Panc1 (cell line): ENCODE results near the gene MBTPS1. TPM values are rescaled to one million over a fixed set of nuclear protein-coding genes. Genes with fewer than 3 reads are reported as not detected.

ENCODE experiments used
- ATAC-seq: fragments of 200-7000 bp; cut with Tn5 transposase; 2 replicates; pipeline ENCODE4 v1.9.1; 2020; ENCODE audit warnings: mild to moderate bottlenecking, moderate library complexity
- BruUV-seq: library from RNA; stranded (reverse); fragments of 400-500 nt; replicated peaks from 2 replicates; lab custom pipeline; 2021; lab: Mats Ljungman, UMichigan
- CTCF ChIA-PET: fragments of 300-600 bp; sonication (Branson Sonifier 250); formaldehyde crosslinking; loops from one replicate; lab custom pipeline; 2022; ENCODE audit warnings: antibody characterized with exemption; lab: Charles Lee
- POLR2A ChIA-PET: fragments of 300-600 bp; sonication (Branson Sonifier 250); formaldehyde crosslinking; loops from one replicate; lab custom pipeline; 2022; ENCODE audit warnings: antibody characterized with exemption; lab: Charles Lee
- DNase-seq: peaks from one replicate; pipeline ENCODE4 v3.0.0-alpha.2; 2010; ENCODE audit warnings: low read depth, low spot score
- H3K27ac ChIP-seq: 2 replicates; pipeline ENCODE4 v1.5.1; 2011; ENCODE audit warnings: mild to moderate bottlenecking, low read length, inconsistent platforms
- H3K27me3 ChIP-seq: fragments of 200-500 bp; sonication (Bioruptor generic); 2 replicates; pipeline ENCODE4 v1.6.0; 2014; ENCODE audit warnings: low read length, inconsistent platforms; ENCODE audit not compliant: control insufficient read depth, insufficient read depth
- H3K36me3 ChIP-seq: fragments of 200-500 bp; sonication (Bioruptor generic); 2 replicates; pipeline ENCODE4 v1.5.1; 2014; ENCODE audit warnings: inconsistent platforms, mild to moderate bottlenecking, low read length, moderate library complexity; ENCODE audit not compliant: control insufficient read depth, insufficient read depth
- H3K4me1 ChIP-seq: 2 replicates; pipeline ENCODE4 v1.5.1; 2011; ENCODE audit warnings: inconsistent platforms, mild to moderate bottlenecking, low read length, moderate library complexity; ENCODE audit not compliant: control insufficient read depth, insufficient read depth
- H3K4me3 ChIP-seq, 2 experiments: 2 replicates each; pipeline ENCODE4 v1.5.1; 2011 to 2012; ENCODE audit warnings: low read depth in 2 of 2, low read length in 2 of 2, mild to moderate bottlenecking in 2 of 2, inconsistent platforms in 1 of 2, moderate library complexity in 1 of 2
- H3K9me3 ChIP-seq: fragments of 200-500 bp; sonication (Bioruptor generic); 2 replicates; pipeline ENCODE4 v1.5.1; 2014; ENCODE audit warnings: low read depth, mild to moderate bottlenecking, inconsistent platforms, low read length, moderate library complexity; ENCODE audit not compliant: control insufficient read depth, insufficient read depth
- POLR2AphosphoS5 ChIP-seq: IDR thresholded peaks from 2 replicates; pipeline ENCODE4 v1.6.1; 2012; ENCODE audit warnings: mild to moderate bottlenecking, low read depth, low read length, moderate library complexity
- REST ChIP-seq, 2 experiments: IDR thresholded peaks; 2 replicates each; pipeline ENCODE4 v1.6.1; 2011 to 2012; ENCODE audit warnings: low read depth in 2 of 2, control low read depth in 1 of 2, low read length in 1 of 2, mild to moderate bottlenecking in 1 of 2, moderate library complexity in 1 of 2; ENCODE audit not compliant: insufficient read depth in 1 of 2
- SIN3A ChIP-seq: IDR thresholded peaks from 2 replicates; pipeline ENCODE4 v1.6.1; 2012; ENCODE audit warnings: low read depth, mild to moderate bottlenecking, low read length, moderate library complexity, borderline replicate concordance; ENCODE audit not compliant: insufficient read depth
- TCF7L2 ChIP-seq: IDR thresholded peaks from 2 replicates; pipeline ENCODE4 v1.6.1; 2011; ENCODE audit warnings: mild to moderate bottlenecking, low read depth, low read length, inconsistent platforms
- in situ Hi-C: cut with HindIII; loops from 2 replicates; pipeline ENCODE4 v1.10.0; 2016; ENCODE audit warnings: low sequenced_read_pairs, low pct_unique_long_range_greater_than_20kb
- intact Hi-C: fragments of 100-400 bp; cut with micrococcal nuclease; formaldehyde crosslinking; loops from one replicate; pipeline ENCODE4 v1.10.0; 2022; ENCODE audit not compliant: unreplicated experiment
- total RNA-seq: library from RNA; stranded (reverse); gene quantifications from one replicate; pipeline ENCODE4 v1.2.1, GENCODE V29; 2021; ENCODE audit not compliant: unreplicated experiment
- TF ChIP-seq, protein P1 (sequence below): fragments of 450-650 bp; IDR thresholded peaks from 2 replicates; pipeline ENCODE4 v1.5.1; 2017; ENCODE audit warnings: mild to moderate bottlenecking

MBTPS1 gene
- total RNA-seq, 1 experiment from 2014 or later, result 66.8 TPM

- no TSS peak for BruUV-seq
- ATAC-seq (no peak), DNase-seq (no peak)
- no peaks in the 10 kb centered on the region for H3K9me3 ChIP-seq
- in situ Hi-C loops, result no loop called here
- ChIA-PET POLR2A (no interaction called here), CTCF (no interaction called here)
- H3K27ac ChIP-seq, result no peak overlapping the region
- no peak for TF ChIP-seq TCF7L2
- no peak for TF ChIP-seq REST (IDR thresholded peaks at IDR 0.05; ENCODE audit: insufficient read depth in 1 of 2, low read depth in 2 of 2, low read length in 1 of 2)
- TF ChIP-seq SIN3A, result no peak
- TF ChIP-seq POLR2AphosphoS5, result no peak
- no peaks in the 10 kb centered on the region for H3K4me1 ChIP-seq
- H3K4me3 ChIP-seq, result no peak overlapping the region
- H3K36me3 ChIP-seq, result peaks cover 6% of the 10 kb centered on the region
- no peaks in the 10 kb centered on the region for H3K27me3 ChIP-seq
- intact Hi-C loops, result no loop called here
These were observed 47.8 kb downstream of the MBTPS1 start for GRCh38 chr16:84068783-84069462.

GRCh38 chr16:84068041-84068440 is 48.7 kb downstream of the MBTPS1 start:
- no peaks in the 10 kb centered on the region for H3K27me3 ChIP-seq
- no peak overlapping the region for H3K27ac ChIP-seq
- TF ChIP-seq, protein P1, sequence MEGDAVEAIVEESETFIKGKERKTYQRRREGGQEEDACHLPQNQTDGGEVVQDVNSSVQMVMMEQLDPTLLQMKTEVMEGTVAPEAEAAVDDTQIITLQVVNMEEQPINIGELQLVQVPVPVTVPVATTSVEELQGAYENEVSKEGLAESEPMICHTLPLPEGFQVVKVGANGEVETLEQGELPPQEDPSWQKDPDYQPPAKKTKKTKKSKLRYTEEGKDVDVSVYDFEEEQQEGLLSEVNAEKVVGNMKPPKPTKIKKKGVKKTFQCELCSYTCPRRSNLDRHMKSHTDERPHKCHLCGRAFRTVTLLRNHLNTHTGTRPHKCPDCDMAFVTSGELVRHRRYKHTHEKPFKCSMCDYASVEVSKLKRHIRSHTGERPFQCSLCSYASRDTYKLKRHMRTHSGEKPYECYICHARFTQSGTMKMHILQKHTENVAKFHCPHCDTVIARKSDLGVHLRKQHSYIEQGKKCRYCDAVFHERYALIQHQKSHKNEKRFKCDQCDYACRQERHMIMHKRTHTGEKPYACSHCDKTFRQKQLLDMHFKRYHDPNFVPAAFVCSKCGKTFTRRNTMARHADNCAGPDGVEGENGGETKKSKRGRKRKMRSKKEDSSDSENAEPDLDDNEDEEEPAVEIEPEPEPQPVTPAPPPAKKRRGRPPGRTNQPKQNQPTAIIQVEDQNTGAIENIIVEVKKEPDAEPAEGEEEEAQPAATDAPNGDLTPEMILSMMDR, result no peak
- TF ChIP-seq POLR2AphosphoS5 (no peak), REST (IDR thresholded peaks at IDR 0.05; ENCODE audit: insufficient read depth in 1 of 2, low read depth in 2 of 2, low read length in 1 of 2) (no peak), TCF7L2 (no peak), SIN3A (no peak)
- CTCF ChIA-PET, result no interaction called here
- DNase-seq (no peak), ATAC-seq (no peak)
- no peaks in the 10 kb centered on the region for H3K9me3 ChIP-seq
- BruUV-seq, result no TSS peak
- no peak overlapping the region for H3K4me3 ChIP-seq
- no peaks in the 10 kb centered on the region for H3K4me1 ChIP-seq
- POLR2A ChIA-PET, result no interaction called here
- in situ Hi-C loops, result no loop called here
- peaks cover 6% of the 10 kb centered on the region for H3K36me3 ChIP-seq
- intact Hi-C loops, result no loop called here
